Activated gamma-delta T cell treated with Interleukin-2 at 50 U/mL for 16 hours (primary cell): ENCODE results near the gene CNMD.

Source experiments
- DNase-seq: peaks from one replicate; pipeline ENCODE4 v3.0.0-alpha.2; 2020

The CNMD gene

GRCh38 chr13:52673465-52673864 is 66.2 kb downstream of the CNMD start:
- no peak for DNase-seq

DNA sequence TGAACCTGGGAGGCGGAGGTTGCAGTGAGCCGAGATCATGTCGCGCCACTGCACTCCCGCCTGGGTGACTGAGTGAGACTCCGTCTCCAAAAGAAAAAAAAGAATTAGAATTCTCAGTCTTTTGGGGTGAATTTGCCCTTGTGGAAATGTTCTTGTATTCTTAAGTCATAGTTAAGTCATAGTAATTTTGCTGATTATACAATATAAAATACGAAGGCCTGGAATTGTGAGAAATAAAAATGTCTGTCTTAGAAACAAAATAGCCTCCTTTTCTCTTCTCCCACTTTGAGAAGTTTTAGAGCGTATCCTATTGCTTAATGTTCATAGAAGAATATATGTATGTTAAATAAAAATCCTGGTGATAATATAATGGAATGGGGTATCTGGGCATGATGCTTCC is 68.9 kb downstream of the CNMD start:
- no peak for DNase-seq

GRCh38 chr13:52669677-52670076 is 69.9 kb downstream of the CNMD start:
- DNase-seq: no peak

DNA sequence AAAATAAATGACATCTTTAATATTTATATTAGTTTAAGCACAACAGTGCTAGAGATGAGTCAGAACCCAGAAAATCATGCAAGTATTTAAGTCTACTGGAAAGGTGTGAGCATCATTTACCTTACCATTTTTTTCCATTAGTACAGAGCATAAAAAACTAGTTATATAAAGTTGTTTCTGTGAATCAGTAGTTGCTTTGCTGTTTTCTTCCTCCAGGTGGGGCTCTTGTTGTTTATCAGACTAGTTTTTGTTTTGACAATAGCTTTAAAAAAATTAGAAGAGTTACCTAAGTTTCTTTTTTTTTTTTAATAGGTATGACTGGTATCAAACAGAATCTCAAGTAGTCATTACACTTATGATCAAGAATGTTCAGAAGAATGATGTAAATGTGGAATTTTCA is 74.3 kb downstream of the CNMD start:
- no peak for DNase-seq

DNA sequence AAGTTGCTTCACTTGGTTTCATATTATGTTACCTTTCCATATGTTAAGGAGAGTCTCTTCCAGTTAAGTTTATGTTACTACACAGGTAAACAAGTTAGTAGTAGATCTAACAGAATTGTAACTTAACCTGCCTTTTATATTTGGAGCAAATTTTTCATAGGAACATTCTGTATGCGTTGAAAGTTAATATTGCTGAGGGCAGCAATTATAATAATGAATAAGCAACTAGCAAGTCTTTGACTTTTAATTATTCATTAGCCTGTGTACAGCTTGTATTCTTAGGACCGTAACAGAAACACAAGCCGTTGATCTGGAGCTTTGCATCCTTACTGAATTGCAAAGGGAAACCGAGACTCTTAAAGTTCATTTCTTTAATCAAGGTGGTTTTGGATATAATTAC is 75.3 kb downstream of the CNMD start:
- DNase-seq: no peak

DNA sequence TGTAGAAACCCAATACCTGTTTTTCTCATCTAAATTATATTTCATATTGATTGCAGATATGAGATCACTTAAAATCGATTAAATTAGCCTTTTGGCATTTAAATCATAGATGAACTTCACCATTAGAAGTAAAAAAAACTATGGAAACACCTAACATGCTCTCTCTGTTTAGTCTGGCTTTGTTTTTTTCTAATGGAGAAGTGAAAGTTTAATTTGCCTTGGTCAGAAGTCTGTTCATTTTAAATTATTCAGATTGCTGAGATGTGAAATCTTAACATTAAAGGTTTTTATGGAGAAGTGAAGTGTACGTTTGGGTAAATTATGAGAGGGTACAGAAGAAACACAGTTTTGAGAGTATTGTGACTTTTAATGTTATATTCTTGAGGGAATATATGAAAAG is 80.3 kb downstream of the CNMD start:
- DNase-seq: no peak
